OCI-LY1 (cell line): Measurements from ENCODE around the gene HEYL.

ENCODE experiments used
- CTCF ChIP-seq: fragments of 200-600 bp; sonication (generic), shearing (Covaris generic); IDR thresholded peaks from 2 replicates; pipeline ENCODE4 v1.5.1; 2017; ENCODE audit warnings: mild to moderate bottlenecking, antibody characterized with exemption, low read length, moderate library complexity, mixed read lengths
- EZH2 ChIP-seq: fragments of 200-600 bp; sonication (generic), shearing (Covaris generic); IDR thresholded peaks from 2 replicates; pipeline ENCODE4 v1.8.0; 2017; ENCODE audit warnings: borderline replicate concordance, mixed run types, mild to moderate bottlenecking, antibody characterized with exemption, low read length, moderate library complexity, mixed read lengths

GRCh38 chr1:39666772-39667171, 27.3 kb upstream of the HEYL start:
- no peak for TF ChIP-seq EZH2
- TF ChIP-seq CTCF: no peak
